ENCODE results near the gene BNC2. TPM values are rescaled to one million over a fixed set of nuclear protein-coding genes. Genes with fewer than 3 reads are reported as not detected.

The BNC2 gene
- total RNA-seq, 1 experiment from 2014 or later = 5.7 TPM

DNA sequence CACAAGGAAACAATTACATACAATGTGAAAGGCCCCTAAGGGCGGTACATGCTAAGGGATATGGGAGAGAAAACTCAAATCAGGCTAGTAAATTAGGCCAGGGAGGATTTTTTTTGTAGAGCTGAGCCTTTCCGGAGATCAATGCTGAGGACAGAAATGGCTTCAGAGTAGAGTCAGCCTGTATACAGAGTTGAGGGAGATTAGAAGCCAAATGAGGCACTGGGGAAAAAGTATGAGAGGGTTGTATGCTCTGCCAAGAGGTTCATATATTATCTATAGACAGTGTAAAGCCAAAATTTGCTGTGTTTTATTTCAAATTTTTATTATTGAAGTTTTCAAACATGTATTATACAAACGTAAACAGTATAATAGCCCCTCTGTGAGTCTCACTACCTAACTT lies 103.1 kb downstream of the BNC2 start:
- no peak overlapping the region for H3K4me3 ChIP-seq (ENCODE audit: low read depth in 2 of 2, low read length in 2 of 2)
- H3K36me3 ChIP-seq (ENCODE audit: control insufficient read depth, insufficient read depth, low read length) = no peaks in the 10 kb centered on the region
- ChIA-PET CTCF (no interaction called here), POLR2A (no interaction called here)
- no peaks in the 10 kb centered on the region for H3K27me3 ChIP-seq (ENCODE audit: control insufficient read depth, insufficient read depth, low read length)
- no peaks in the 10 kb centered on the region for H3K4me1 ChIP-seq (ENCODE audit: control insufficient read depth, insufficient read depth, low read length)
- H3K9me3 ChIP-seq (ENCODE audit: control insufficient read depth, insufficient read depth, low read depth, low read length) = no peaks in the 10 kb centered on the region
- intact Hi-C loops (cut with micrococcal nuclease; ENCODE audit: unreplicated experiment) = no loop called here
- in situ Hi-C loops (cut with HindIII; ENCODE audit: low pct_unique_long_range_greater_than_20kb, low sequenced_read_pairs) = no loop called here
- ATAC-seq (no peak), DNase-seq (ENCODE audit: low read depth, low spot score) (no peak)
- TF ChIP-seq, protein P1, sequence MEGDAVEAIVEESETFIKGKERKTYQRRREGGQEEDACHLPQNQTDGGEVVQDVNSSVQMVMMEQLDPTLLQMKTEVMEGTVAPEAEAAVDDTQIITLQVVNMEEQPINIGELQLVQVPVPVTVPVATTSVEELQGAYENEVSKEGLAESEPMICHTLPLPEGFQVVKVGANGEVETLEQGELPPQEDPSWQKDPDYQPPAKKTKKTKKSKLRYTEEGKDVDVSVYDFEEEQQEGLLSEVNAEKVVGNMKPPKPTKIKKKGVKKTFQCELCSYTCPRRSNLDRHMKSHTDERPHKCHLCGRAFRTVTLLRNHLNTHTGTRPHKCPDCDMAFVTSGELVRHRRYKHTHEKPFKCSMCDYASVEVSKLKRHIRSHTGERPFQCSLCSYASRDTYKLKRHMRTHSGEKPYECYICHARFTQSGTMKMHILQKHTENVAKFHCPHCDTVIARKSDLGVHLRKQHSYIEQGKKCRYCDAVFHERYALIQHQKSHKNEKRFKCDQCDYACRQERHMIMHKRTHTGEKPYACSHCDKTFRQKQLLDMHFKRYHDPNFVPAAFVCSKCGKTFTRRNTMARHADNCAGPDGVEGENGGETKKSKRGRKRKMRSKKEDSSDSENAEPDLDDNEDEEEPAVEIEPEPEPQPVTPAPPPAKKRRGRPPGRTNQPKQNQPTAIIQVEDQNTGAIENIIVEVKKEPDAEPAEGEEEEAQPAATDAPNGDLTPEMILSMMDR (IDR thresholded peaks at IDR 0.05) = no peak
- no peak for TF ChIP-seq TCF7L2 (IDR thresholded peaks at IDR 0.05; ENCODE audit: low read depth, low read length)
- TF ChIP-seq, protein P2, sequence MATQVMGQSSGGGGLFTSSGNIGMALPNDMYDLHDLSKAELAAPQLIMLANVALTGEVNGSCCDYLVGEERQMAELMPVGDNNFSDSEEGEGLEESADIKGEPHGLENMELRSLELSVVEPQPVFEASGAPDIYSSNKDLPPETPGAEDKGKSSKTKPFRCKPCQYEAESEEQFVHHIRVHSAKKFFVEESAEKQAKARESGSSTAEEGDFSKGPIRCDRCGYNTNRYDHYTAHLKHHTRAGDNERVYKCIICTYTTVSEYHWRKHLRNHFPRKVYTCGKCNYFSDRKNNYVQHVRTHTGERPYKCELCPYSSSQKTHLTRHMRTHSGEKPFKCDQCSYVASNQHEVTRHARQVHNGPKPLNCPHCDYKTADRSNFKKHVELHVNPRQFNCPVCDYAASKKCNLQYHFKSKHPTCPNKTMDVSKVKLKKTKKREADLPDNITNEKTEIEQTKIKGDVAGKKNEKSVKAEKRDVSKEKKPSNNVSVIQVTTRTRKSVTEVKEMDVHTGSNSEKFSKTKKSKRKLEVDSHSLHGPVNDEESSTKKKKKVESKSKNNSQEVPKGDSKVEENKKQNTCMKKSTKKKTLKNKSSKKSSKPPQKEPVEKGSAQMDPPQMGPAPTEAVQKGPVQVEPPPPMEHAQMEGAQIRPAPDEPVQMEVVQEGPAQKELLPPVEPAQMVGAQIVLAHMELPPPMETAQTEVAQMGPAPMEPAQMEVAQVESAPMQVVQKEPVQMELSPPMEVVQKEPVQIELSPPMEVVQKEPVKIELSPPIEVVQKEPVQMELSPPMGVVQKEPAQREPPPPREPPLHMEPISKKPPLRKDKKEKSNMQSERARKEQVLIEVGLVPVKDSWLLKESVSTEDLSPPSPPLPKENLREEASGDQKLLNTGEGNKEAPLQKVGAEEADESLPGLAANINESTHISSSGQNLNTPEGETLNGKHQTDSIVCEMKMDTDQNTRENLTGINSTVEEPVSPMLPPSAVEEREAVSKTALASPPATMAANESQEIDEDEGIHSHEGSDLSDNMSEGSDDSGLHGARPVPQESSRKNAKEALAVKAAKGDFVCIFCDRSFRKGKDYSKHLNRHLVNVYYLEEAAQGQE (IDR thresholded peaks at IDR 0.05; ENCODE audit: insufficient read depth in 1 of 2, low read depth in 2 of 2, low read length in 1 of 2) = no peak
- TF ChIP-seq SIN3A (IDR thresholded peaks at IDR 0.05; ENCODE audit: borderline replicate concordance, insufficient read depth, low read depth, low read length) = no peak
- no peak for TF ChIP-seq POLR2AphosphoS5 (IDR thresholded peaks at IDR 0.05; ENCODE audit: low read depth, low read length)
- BruUV-seq (replicated peaks) = no TSS peak
- no peak overlapping the region for H3K27ac ChIP-seq (ENCODE audit: low read length)

DNA sequence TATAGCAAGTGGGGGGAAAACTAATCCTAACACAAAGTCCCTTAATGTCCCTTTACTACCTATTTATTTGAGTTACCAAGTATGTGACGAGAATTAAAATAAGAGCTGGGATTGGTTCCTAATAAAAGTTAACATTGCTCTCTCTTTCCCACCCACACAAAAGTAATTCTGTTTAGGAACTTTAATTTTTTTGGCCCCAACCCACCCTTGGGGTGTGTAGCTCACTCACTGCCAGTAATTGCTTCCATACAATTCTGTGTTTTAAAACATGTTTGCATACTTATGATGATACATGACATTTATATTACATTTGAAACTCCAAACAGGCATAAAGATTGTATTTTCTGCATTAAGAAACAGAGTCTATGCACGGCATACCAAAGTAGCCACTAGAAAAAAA lies 106.5 kb downstream of the BNC2 start:
- Histone ChIP-seq H3K36me3 (ENCODE audit: control insufficient read depth, insufficient read depth, low read length) (no peaks in the 10 kb centered on the region), H3K9me3 (ENCODE audit: control insufficient read depth, insufficient read depth, low read depth, low read length) (no peaks in the 10 kb centered on the region), H3K27me3 (ENCODE audit: control insufficient read depth, insufficient read depth, low read length) (no peaks in the 10 kb centered on the region), H3K4me1 (ENCODE audit: control insufficient read depth, insufficient read depth, low read length) (no peaks in the 10 kb centered on the region), H3K4me3 (ENCODE audit: low read depth in 2 of 2, low read length in 2 of 2) (no peak overlapping the region), H3K27ac (ENCODE audit: low read length) (no peak overlapping the region)
- in situ Hi-C loops (cut with HindIII; ENCODE audit: low pct_unique_long_range_greater_than_20kb, low sequenced_read_pairs) (no loop called here), intact Hi-C loops (cut with micrococcal nuclease; ENCODE audit: unreplicated experiment) (no loop called here)
- no TSS peak for BruUV-seq (replicated peaks)
- ATAC-seq (no peak), DNase-seq (ENCODE audit: low read depth, low spot score) (no peak)
- TF ChIP-seq POLR2AphosphoS5 (IDR thresholded peaks at IDR 0.05; ENCODE audit: low read depth, low read length) = no peak
- POLR2A ChIA-PET = no interaction called here
- CTCF ChIA-PET = no interaction called here

DNA sequence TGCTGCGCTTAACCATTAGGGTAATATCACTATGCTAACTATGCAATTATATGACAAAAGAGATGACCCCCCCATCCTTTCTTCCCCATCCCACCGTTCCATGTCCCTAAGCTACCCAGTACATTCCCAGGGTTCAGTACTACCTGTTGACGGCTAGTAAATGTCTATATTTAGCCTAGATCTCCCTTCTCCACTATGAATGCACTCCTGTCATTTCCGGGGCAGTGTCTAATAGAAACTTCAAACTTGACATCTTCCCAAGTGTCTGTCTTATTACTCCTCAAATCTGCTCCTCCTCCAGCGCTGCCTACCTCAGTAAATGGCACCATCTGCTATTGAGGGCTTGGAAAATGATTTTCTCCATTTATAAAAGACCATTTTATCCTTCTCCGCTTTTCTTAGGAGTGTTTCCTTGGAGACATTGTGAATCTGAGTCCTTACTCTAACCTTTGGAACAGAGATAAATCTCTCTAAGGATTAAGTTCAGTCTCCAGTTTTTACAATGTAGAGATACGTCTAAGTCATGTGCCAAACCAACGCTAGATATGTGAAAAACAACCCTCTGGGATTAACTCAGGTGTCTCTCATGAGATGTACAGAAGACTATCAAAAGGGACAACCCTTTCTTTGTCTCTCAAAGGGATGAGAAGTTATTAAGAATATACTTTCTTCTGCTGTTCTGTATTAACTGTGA lies 114.9 kb downstream of the BNC2 start:
- DNase-seq (ENCODE audit: low read depth, low spot score) = no peak
- no peaks in the 10 kb centered on the region for H3K36me3 ChIP-seq (ENCODE audit: control insufficient read depth, insufficient read depth, low read length)
- no peaks in the 10 kb centered on the region for H3K4me1 ChIP-seq (ENCODE audit: control insufficient read depth, insufficient read depth, low read length)
- no peaks in the 10 kb centered on the region for H3K9me3 ChIP-seq (ENCODE audit: control insufficient read depth, insufficient read depth, low read depth, low read length)
- BruUV-seq (replicated peaks) = no TSS peak
- H3K4me3 ChIP-seq (ENCODE audit: low read depth in 2 of 2, low read length in 2 of 2) = no peak overlapping the region
- in situ Hi-C loops (cut with HindIII; ENCODE audit: low pct_unique_long_range_greater_than_20kb, low sequenced_read_pairs) (no loop called here), intact Hi-C loops (cut with micrococcal nuclease; ENCODE audit: unreplicated experiment) (no loop called here)
- TF ChIP-seq TCF7L2 (IDR thresholded peaks at IDR 0.05; ENCODE audit: low read depth, low read length) (no peak), POLR2AphosphoS5 (IDR thresholded peaks at IDR 0.05; ENCODE audit: low read depth, low read length) (no peak), SIN3A (IDR thresholded peaks at IDR 0.05; ENCODE audit: borderline replicate concordance, insufficient read depth, low read depth, low read length) (no peak)
- TF ChIP-seq, protein P1 (IDR thresholded peaks at IDR 0.05) = no peak
- TF ChIP-seq, protein P2 (IDR thresholded peaks at IDR 0.05; ENCODE audit: insufficient read depth in 1 of 2, low read depth in 2 of 2, low read length in 1 of 2) = no peak
- CTCF ChIA-PET = no interaction called here
- ATAC-seq = no peak
- POLR2A ChIA-PET = no interaction called here
- H3K27me3 ChIP-seq (ENCODE audit: control insufficient read depth, insufficient read depth, low read length) = no peaks in the 10 kb centered on the region
- H3K27ac ChIP-seq (ENCODE audit: low read length) = no peak overlapping the region

All from Panc1 (cell line).